ENCODE measurements around the gene NPIPA1.
"Not testable (repeated sequence)": the region's sequence is repeated elsewhere in the genome, so short reads cannot be mapped to it uniquely, and the experiment has no call there.

The NPIPA1 gene

DNA sequence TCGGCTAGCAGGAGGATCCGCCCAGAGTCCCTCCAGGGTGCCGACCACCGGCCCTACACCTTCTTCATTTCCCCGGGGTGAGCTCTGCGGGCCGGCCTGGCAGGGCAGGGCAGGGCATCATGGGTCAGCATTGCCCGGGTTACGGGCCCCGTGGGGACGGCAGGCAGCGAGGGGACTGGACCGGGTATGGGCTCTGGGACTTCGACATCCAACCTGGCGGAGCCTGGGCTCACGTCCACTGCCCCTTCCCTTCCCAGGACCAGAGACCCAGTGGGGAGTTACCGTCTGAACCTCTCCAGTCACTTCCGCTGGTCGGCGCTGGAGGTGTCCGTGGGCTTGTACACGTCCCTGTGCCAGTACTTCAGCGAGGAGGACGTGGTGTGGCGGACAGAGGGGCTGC is 7.0 kb upstream of the NPIPA1 start:
- DNase-seq (ENCODE audit: low spot score), result not testable (repeated sequence)

GRCh38 chr16:14930971-14931370 is 6.3 kb upstream of the NPIPA1 start:
- DNase-seq (ENCODE audit: low spot score), result not testable (repeated sequence)

GRCh38 chr16:14932581-14933375 is 4.5 kb upstream of the NPIPA1 start:
- not testable (repeated sequence) for DNase-seq (ENCODE audit: low spot score)

GRCh38 chr16:14937994-14938393 is 751 bp downstream of the NPIPA1 start:
- DNase-seq (ENCODE audit: low spot score), result not testable (repeated sequence)

DNA sequence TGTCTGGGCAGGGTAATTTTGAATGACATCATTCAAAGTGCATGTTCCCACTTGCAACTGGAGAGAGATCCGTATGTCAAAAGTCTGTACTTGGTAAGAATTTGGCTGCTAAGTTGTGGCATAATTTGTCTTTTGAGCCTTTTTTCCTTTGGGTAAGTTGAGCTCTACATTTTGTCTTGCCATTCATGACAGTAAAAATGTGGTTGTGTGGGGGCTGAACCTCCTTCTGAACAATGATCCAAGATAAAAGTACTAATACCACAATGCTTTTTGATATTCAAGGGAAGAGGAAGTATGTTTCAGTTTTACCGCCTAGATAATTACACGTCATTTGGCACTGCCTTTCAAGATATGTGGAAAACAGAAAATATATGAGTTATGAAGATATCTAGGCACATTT is 5.4 kb downstream of the NPIPA1 start:
- DNase-seq (ENCODE audit: low spot score), result not testable (repeated sequence)

- no peak for DNase-seq (ENCODE audit: low spot score)
Observed at GRCh38 chr16:14955546-14956231, 18.4 kb downstream of the NPIPA1 start.

DNA sequence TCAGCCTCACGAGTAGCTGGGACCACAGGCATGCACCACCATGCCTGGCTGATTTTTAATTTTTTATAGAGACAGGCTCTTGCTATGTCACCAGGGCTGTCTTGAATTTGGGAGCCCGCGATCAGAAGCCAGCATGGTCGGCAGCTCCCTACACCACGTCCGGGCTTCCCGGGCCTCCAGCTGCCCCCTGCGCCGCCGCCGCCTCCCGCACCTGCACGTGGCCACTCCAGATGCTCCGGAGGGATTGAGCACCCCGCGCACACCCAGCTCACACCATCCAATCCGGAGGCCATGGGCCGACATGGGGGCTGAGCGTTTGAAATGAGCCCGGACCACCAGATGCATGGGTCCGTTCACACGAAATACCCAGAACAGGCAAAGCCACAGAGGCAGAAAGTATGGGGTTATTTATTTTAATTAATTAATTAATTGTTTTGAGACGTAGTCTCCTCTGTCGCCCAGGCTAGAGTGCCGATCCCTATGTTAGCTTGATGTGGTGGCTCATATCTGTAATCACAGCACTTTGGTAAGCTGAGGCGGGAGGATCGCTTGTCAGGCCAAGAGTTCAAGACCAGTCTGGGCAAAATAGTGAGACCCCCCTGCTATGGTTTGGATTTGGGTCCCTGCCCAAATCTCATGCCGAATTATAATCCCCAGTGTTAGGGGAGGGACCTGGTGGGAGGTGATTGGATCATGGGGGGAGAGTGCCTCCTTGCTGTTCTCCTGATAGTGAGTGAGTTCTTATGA is 20.5 kb downstream of the NPIPA1 start:
- DNase-seq (ENCODE audit: low spot score), result no peak

DNA sequence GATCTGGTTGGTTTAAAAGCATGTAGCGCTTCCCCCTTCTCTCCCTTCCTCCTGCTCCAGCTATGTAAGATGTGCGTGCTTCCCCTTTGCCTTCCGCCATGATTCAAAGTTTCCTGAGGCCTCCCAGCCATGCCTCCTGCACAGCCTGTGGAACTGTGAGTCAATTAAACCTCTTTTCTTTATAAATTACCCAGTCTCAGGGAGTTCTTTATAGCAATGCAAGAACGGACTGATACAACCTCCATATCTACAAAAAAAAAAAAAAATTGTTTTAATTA is 21.0 kb downstream of the NPIPA1 start:
- DNase-seq (ENCODE audit: low spot score), result no peak

- no peak for DNase-seq (ENCODE audit: low spot score)
Observed at GRCh38 chr16:14958970-14959369, 21.7 kb downstream of the NPIPA1 start.

- DNase-seq (ENCODE audit: low spot score), result no peak
Observed at GRCh38 chr16:14961405-14962186, 24.4 kb downstream of the NPIPA1 start.

DNA sequence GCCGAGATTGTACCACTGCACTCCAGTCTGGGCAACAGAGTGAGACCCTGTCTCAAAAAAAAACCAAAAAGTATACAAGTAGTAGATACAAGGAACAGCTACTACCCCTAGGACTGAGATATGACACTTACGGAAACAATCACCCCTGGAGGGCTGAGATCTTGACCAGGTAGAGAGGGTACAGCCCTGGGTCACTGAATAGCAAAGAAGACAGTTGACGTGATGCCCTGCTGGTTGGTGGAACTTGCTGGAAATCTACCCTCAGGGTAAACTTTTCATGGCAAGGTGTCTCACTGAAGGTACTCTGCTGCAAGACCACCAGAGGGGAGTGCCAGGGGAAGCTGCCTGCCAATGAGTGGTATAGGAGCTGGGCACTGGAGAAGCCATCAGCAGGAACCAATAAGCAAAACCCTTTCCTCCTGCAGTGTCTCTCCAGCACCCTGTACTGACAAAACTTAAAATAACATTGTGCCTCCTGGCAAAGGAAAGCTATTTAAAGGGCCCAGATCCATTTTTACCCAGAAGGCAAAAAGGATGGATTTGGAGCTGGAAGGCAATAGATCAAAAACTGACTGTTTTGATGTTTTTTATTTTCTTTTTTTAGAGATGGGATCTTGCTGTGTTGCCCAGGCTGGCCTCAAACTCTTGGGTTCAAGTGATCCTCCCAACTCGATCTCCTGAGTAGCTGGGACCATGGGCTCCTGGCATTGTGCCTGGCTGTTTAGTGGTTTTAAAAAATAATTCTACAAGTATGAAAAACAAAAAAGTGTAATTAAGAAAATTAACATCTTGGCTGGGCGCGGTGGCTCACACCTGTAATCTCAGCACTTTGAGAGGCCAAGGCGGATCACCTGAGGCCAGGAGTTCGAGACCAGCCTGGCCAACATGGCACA is 26.3 kb downstream of the NPIPA1 start:
- DNase-seq (ENCODE audit: low spot score), result no peak

- DNase-seq (ENCODE audit: low spot score), result no peak
Observed at GRCh38 chr16:14965328-14965727, 28.1 kb downstream of the NPIPA1 start.

GRCh38 chr16:14969795-14970194 is 32.6 kb downstream of the NPIPA1 start:
- not testable (repeated sequence) for DNase-seq (ENCODE audit: low spot score)

DNA sequence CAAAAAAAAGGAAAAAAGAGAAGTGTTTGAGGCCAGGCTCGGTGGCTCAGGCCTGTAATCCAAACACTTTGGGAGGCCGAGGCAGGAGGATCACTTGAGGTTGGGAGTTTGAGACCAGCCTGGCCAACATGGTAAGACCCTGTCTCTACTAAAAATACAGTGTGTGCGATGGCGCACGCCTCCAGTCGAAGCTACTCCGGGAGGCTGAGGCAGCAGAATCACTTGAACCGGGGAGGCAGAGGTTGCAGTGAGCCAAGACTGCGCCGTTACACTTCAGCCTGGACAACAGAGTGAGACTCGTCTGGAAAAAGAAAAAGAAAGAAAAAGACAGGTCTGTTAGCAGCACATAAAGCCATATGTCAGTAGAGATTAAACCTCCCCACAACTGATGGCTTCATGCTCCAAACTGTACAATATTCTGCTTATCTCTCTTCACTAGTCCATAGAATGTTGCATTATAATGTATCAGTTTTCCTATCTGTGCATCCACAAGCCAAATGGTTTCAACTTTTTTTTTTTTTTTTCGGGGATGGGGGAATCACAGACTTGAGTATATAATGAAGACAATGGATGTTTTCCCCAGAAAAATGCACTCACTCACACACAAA is 34.5 kb downstream of the NPIPA1 start:
- not testable (repeated sequence) for DNase-seq (ENCODE audit: low spot score)

DNA sequence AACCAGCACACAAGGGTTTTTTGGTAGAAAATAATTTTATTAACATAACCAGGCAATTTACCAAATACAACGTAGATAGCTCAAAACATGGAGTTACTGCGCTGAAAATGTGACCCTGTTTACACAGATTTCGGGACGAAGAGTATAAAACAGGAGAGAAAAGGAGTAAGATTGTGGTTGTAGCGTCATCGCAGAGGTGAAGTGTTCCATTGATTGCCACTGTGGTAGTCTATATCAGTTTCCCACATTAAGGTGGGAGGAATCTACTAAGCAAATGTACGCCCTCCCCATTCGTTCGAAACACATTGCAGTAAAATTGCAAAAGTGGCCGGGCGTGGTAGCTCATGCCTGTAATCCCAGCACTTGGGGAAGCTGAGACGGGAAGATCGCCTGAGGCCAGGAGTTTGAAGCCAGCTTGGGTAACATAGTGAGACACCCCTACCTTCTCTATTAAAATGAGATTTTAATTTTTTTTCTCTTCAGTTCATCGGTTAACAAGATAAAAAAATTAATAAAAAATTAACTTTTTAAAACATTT is 36.6 kb downstream of the NPIPA1 start:
- not testable (repeated sequence) for DNase-seq (ENCODE audit: low spot score)

- DNase-seq (ENCODE audit: low spot score), result not testable (repeated sequence)
Observed at GRCh38 chr16:14974331-14974655, 37.0 kb downstream of the NPIPA1 start.

GRCh38 chr16:14974656-14975417 is 37.6 kb downstream of the NPIPA1 start, which contains the start of gene PDXDC1:
Gene PDXDC1 (plus strand): TSS chr16:14975026. CDS start chr16:14975200, 174 bp downstream.
- peak; percentile 95 for DNase-seq (ENCODE audit: low spot score)

DNA sequence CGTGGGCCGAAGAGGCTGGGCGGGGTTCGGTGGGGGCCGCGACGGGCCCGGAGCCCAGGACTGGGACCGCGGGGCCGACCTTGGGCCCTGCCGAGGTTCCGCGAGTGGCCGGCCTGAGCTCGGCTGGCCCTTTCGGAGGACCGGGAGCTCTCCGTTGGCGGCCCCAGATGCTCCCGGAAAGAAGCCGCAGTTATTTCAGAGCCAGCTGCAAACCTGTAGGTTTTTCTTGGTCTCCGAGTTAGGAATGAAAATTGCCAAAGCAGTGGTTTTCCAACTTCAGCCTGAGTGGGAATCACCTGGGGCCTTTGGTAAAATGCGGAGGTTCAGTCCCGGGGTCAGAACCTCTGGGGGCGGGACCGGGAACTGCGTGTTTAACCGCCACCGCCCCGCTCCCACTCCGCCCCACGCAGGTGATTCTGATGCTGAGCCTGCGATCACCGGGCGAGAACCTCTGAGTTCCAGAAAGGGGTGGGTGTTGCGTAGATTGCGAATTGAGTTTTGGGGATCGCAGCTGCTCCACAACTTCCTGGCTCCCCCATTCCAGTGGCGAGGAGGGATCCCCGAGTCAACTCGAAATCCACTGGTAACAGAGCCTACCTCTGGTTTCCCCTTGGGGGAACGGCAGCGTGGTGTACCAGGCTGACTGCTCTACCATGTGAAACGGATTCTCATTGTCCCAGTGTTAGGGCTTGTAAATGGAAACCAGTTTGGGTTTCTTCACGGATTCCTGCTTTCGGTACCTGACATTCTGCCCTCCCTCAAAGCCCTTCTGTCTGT is 38.4 kb downstream of the NPIPA1 start:
- peak; percentile 48 for DNase-seq (ENCODE audit: low spot score)
